SHP77 treated with DMSO at 0.1 percent for 48 hours (cell line): Measurements from ENCODE around the gene PSMA2.

ENCODE experiments used
- DNase-seq: peaks from one replicate; lab custom pipeline; 2025; lab: John Stamatoyannopoulos, UW

PSMA2 gene

GRCh38 chr7:42940985-42941847, 9.2 kb upstream of the PSMA2 start:
- peak; percentile 68 for DNase-seq

DNA sequence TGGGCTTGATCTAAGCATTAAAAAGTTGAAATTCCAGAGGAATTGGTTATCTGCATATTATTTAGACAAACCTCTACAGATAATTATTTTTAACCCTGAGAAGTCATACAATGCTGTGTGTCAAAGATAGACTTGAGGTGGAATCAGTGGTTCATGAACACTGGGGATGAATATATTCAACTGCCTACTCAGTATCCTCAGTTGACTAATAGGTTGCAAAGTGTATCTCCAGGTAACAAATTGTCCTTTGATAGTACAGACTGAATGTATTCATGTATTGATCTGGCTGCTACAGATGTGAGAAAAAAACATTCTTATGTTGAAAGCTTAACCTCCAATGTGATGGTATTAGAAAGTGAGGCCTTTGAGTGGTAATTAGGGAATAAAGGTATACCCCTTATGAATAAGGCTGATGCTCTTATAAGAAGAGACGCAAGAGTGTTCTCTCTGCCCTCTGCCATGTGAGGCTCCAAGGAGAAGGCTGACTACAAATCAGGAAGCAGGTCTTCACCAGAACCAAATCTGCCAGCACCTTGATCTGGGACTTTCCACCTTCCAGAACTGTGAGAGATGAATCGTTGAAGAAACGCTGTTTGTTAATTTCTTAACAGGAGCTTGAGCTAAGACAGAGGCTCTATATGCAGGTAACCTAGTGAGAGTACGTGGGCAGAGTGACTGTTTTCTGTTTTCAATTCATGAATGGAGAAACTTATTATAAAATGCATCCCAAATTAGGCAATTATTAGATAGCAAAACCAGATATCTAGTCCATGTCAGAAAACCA, 7.7 kb upstream of the PSMA2 start:
- DNase-seq: no peak

- no peak for DNase-seq
Observed at GRCh38 chr7:42935861-42936260, 3.9 kb upstream of the PSMA2 start.

- no peak for DNase-seq
Observed at GRCh38 chr7:42934291-42934690, 2.3 kb upstream of the PSMA2 start.

GRCh38 chr7:42932811-42933591, 1.0 kb upstream of the PSMA2 start:
- DNase-seq: no peak

GRCh38 chr7:42931447-42931833, 534 bp downstream of the PSMA2 start:
- DNase-seq: no peak

GRCh38 chr7:42930889-42931288, 1.1 kb downstream of the PSMA2 start:
- no peak for DNase-seq

- no peak for DNase-seq
Observed at GRCh38 chr7:42929449-42929848, 2.5 kb downstream of the PSMA2 start.

GRCh38 chr7:42928754-42929153, 3.2 kb downstream of the PSMA2 start:
- DNase-seq: no peak

DNA sequence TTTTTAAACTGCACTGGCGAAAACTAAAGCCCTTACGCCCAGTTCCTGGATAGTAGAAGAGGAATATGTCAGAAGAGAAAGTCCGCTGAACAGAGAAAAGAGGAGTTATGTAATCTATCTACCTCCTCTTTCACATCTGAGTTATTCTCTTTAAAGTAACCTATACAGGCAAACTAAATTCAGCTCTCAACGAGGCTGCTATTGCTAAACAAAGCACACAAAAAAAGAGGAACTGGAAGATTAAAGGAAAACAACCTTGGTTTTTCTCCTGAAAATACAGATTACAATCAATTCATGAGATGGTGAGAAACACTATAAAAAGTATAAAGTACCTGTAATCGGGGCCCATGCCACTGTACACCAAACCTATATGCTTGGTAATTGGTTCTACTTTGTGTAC, 5.8 kb downstream of the PSMA2 start:
- DNase-seq: no peak

- no peak for DNase-seq
Observed at GRCh38 chr7:42925630-42926029, 6.3 kb downstream of the PSMA2 start.

DNA sequence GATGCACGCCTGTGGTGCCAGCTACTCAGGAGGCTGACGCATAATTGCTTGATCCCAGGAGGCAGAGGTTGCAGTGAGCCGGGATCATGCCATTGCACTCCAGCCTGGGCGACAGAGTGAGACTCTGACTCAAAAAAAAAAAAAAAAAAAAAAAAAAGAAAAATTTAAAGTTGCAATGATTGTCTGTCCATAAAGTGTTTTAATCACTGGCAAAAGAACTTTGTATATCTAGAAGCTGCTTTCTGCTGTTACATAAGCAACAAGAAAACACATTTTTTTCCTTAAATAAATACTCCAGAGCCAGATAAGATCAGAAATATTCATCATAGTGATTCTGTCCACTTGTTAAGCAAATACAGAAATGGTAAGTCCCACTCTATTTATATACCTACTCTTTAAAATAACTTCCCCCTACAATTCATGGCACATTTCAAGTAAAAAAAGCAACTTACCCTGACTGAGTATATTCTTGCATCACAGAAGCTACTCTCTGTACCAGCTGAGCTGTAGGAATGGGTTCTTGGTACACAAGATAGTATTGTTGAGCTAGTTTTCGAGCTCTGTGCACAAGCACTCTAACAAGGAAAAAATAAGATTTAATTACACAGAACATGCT, 7.6 kb downstream of the PSMA2 start:
- DNase-seq: no peak

DNA sequence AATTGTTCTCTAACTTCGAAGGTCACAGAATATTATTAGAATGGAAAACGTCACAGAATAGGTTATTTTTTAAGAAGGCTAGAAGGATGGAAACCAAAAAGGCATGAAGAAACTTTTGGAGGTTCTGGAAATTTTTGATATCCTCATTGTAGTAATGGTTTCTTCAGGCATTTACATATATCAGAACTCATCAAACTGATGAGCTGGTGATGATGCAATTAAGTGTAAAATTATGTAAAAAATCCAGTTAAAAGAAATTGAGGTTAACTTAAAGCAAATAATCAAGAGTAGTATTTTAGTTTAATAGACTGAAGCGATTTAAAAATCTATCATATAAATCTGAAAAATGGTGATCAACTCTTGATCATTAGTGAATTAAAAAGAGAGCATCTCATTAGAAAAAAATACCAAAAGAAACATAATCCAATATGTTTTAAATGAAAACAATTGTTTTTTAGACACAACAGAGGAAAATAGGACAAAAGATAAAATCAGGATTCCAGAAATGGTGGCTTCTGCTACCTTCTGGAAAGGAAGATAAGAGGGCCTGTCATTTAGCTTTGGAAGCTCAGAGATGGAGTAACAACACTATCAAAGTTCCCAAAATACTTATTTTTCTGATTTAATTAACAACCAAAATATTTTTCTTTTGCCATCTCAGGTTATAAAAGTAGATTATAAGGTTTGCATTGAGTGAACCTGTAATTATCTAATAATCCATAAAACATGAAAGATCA, 9.8 kb downstream of the PSMA2 start:
- DNase-seq: no peak

DNA sequence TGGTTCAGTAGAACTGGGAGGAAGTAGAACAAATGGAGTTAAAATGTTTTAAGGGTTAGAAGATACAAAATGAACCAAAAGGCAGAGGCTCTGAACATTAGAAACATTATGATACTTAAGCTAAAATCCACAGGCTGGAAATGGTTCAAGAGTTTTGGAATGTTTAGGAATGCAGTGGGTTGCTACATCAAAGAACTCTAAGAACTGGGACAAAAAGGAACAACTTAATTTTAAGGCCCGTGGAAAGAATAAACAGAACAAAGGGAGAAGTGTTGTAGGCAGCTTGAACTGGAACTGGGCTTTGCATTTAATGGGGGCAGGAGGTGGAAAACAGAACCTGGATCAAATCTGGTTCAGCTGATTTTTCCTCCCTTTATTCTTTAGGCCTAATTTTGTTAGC, 16.6 kb downstream of the PSMA2 start:
- no peak for DNase-seq

DNA sequence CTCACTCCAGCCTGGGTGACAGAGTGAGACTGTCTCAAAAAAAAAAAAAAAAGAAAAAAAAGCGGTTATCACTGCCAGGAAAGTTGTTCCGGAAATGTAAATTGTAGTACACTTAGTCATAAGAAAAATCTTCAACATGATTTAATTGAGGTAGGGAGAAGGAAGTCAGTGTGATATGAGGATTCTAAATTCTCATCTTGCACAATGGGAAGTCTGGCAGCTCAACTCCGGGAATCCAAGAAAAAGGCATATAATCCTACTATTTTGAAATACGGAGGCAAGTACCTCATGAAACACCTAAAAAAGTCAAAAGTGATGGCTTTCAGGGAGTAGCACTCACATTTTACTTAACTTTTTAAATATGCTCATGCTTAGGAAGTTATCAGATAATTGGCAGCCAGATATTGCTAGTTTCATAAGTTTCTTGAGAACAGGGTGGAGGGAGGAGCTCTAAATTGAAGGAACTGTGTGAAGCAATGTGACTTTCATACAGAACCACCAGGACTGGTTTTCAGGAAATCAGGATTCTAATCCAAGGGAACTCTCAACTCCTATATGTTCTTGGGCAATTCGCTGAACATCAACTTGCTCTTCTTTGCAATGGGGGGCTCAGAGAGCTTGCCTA, 17.4 kb downstream of the PSMA2 start:
- DNase-seq: no peak

GRCh38 chr7:42914009-42914408, 18.0 kb downstream of the PSMA2 start:
- DNase-seq: no peak

- no peak for DNase-seq
Observed at GRCh38 chr7:42913591-42913990, 18.4 kb downstream of the PSMA2 start.

DNA sequence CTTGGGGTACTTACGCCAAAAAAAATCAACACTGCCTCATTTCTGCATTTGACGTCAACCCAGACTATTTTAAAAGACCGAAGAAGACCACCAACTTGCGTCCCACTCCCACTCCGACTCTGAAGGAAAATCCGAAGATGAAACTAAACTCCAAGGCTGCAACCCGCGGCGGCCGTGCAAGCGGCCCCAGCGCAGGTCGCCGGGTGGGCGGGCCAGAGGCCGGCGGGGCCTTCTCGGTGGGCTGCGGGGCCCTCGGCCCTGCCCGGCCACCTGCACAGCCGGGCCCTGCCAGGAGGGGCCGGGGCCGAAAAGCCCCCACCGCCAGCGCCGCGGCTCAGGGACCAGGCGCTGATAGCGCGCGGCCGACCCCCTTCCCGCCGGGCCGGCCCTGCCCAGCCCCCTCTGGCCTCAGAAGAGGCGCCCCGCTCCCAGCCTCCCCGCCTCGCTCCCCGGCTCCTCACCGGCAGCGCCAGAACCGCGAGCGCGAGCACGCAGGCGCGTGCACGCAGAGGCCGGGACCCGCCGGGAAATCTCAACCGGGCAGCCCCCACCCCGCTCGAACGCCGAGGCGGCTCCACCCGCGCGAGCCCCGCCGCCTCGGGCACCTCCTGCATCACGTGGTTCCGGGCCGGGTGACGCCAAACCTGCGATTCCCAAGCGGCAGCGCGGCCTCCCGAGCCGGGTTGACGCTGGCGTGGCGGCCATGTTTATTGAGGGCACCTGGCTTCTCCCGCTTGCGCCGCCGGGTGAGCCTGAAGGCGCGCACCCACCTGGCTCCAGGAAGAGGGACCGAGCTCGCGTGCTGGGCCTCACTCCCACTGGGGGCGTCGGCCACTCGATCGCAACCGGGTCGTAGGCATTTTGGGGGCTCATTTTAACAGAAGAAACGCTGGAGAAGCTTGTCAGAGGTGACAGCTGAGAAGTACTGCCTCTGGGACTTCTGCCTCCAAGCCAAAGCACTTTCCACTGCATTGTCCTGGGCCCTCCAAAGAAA, 20.2 kb downstream of the PSMA2 start, which contains the start of gene C7orf25:
C7orf25 (minus strand) TSS at position 617 of the 994 bp plus-strand sequence. CDS start 1,170 bp downstream, outside the sequence.
- DNase-seq: peak; percentile 91

GRCh38 chr7:42910306-42910705, 21.7 kb downstream of the PSMA2 start:
- no peak for DNase-seq
